ENCODE results near the gene FTSJ1.
A peak's percentile ranks its signal among the peaks of the same experiment; 100 is the strongest.
"Not testable (repeated sequence)": the region's sequence is repeated elsewhere in the genome, so short reads cannot be mapped to it uniquely, and the experiment has no call there.

Gene FTSJ1, protein sequence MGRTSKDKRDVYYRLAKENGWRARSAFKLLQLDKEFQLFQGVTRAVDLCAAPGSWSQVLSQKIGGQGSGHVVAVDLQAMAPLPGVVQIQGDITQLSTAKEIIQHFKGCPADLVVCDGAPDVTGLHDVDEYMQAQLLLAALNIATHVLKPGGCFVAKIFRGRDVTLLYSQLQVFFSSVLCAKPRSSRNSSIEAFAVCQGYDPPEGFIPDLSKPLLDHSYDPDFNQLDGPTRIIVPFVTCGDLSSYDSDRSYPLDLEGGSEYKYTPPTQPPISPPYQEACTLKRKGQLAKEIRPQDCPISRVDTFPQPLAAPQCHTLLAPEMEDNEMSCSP

DNA sequence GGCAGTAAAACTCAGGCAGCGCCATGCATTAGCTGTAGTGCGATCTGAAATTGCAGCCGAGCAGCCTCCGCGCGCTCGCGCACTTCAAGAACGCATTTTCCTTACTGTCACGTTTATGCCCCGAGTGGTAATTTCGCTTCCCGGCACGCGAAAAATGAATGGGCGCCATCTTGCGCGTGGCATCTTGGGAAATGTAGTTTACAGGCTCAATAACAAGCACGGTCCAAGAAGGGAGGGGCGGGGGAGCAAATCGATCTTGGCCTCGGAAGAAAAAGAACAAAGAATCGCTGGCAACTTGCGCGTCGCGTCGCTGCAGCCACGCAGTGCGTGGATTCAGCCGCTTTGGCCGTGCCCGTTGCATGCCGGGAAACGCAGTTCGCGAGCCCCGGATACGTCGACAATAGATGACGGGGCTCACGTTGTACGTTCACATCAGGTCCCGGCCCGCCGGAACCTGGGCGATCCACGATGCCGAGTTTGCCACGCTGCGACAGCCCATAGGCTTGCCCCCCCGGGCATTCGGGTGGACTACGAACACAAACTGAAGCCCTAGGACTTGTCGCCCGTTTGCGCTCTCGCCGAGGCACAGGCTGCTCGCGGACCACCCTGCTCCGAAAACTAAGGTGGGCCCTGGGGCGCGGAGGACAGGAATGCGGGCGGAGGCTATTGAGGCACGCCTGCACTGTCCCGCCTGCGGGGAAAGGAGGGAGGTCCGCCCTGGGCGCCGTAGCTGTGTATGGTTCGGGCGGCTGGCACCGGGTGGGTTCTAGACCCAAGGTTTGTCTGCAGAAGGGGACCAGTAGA, at the start of gene FTSJ1:
FTSJ1 (plus strand) TSS at position 426 of the 804 bp plus-strand sequence. CDS start 1,849 bp downstream, outside the sequence.
- Histone ChIP-seq H3K4me1 (ENCODE audit: control insufficient read depth, insufficient read depth, low read length) (peaks cover 4% of the 10 kb centered on the region), H3K9me3 (ENCODE audit: control insufficient read depth, insufficient read depth, low read length) (no peaks in the 10 kb centered on the region), H3K4me3 (ENCODE audit: low read depth, low read length) (peak within 1 kb of the TSS; percentile 82), H3K27me3 (ENCODE audit: control insufficient read depth, insufficient read depth, low read length) (no peaks in the 10 kb centered on the region), H3K9ac (ENCODE audit: low read depth, low read length) (peak within 1 kb of the TSS; percentile 76), H3K36me3 (ENCODE audit: control insufficient read depth, insufficient read depth, low read length) (peaks cover 4% of the 10 kb centered on the region)

DNA sequence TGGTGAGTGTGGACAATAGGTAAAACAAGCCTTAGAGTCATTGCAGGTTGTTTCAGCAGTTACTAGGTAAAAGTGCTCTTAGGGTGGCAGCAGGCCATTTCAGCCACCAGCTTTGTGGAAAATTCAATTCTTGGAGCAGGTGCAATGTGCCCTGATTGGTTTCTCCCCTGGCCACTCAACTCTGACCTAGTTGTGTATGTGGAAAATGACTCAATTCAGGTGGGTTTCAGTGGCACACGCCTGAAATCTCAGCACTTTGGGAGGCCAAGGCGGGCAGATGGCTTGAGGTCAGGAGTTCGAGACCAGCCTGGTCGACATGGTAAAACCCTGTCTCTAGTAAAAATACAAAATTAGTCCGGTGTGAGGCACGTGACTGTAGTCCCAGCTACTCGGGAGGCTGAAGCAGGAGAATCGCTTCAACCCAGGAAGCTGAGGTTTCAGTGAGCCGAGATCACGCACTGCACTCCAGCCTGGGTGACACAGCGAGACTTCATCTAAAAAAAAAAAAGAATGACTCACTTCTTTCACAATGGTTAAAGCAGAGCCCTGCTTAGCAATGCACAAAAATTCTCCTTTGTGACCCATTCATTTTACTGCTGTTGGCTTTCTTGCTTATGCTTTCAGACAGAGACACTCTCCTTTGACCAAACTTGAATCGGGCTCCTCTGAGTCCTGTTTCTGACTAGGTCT, 48.8 kb upstream of the FTSJ1 start:
- H3K9ac ChIP-seq (ENCODE audit: low read depth, low read length); H3K9me3 ChIP-seq (ENCODE audit: control insufficient read depth, insufficient read depth, low read length); H3K27me3 ChIP-seq (ENCODE audit: control insufficient read depth, insufficient read depth, low read length); H3K4me3 ChIP-seq (ENCODE audit: low read depth, low read length); H3K36me3 ChIP-seq (ENCODE audit: control insufficient read depth, insufficient read depth, low read length); H3K4me1 ChIP-seq (ENCODE audit: control insufficient read depth, insufficient read depth, low read length): not testable (repeated sequence)

DNA sequence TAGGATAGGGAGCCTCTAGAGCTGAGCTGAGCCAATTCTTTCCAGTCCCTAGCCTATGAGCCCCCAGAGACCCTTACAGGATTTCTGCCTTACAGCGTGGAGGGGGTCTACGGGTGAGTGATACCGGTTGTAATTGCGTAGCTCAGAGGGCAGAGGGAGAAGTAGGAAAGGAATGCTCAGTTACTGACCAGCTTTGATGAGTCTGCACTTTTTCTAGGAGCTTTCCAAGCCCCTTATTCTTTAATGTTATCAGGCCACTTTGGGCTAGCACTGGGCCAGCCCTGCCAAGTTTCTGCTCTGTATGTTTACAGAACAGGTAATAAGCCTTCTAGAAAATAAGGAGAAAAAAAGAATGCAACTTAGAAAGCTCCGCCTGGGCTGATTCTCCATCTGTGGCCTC, 46.4 kb upstream of the FTSJ1 start:
- H3K4me3 ChIP-seq (ENCODE audit: low read depth, low read length); H3K9me3 ChIP-seq (ENCODE audit: control insufficient read depth, insufficient read depth, low read length); H3K4me1 ChIP-seq (ENCODE audit: control insufficient read depth, insufficient read depth, low read length); H3K36me3 ChIP-seq (ENCODE audit: control insufficient read depth, insufficient read depth, low read length); H3K27me3 ChIP-seq (ENCODE audit: control insufficient read depth, insufficient read depth, low read length); H3K9ac ChIP-seq (ENCODE audit: low read depth, low read length): not testable (repeated sequence)

DNA sequence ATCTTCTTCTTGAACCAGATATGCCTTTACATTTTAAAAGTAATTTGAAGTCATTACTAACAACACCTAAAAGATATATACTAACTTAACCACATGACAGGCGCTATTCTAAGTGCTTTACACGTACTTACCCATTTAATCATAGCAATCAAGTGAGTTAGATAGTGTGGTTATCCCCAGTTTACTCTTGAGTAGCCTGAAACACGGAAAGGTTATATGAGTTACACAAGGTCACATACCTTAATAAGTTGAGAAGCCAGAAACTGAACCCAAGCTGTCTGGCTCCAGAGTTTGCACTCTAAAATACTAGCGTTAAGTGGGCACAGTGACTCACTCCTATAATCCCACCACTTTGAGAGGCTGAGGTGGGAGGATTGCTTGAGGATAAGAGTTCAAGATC, 45.8 kb upstream of the FTSJ1 start:
- H3K9ac ChIP-seq (ENCODE audit: low read depth, low read length); H3K4me1 ChIP-seq (ENCODE audit: control insufficient read depth, insufficient read depth, low read length); H3K36me3 ChIP-seq (ENCODE audit: control insufficient read depth, insufficient read depth, low read length): not testable (repeated sequence)

DNA sequence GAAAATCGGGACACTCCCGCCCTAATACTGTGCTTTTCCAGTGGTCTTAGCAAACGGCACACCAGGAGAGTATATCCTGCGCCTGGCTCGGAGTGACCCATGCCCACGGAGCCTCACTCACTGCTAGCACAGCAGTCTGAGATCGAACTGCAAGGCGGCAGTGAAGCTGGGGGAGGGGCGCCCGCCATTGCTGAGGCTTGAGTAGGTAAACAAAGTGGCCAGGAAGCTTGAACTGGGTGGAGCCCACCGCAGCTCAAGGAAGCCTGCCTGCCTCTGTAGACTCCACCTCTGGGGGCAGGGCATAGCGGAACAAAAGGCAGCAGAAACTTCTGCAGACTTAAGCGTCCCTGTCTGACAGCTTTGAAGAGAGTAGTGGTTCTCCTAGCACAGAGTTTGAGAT, 42.3 kb upstream of the FTSJ1 start:
- H3K9me3 ChIP-seq (ENCODE audit: control insufficient read depth, insufficient read depth, low read length); H3K36me3 ChIP-seq (ENCODE audit: control insufficient read depth, insufficient read depth, low read length); H3K4me3 ChIP-seq (ENCODE audit: low read depth, low read length); H3K9ac ChIP-seq (ENCODE audit: low read depth, low read length); H3K27me3 ChIP-seq (ENCODE audit: control insufficient read depth, insufficient read depth, low read length); H3K4me1 ChIP-seq (ENCODE audit: control insufficient read depth, insufficient read depth, low read length): not testable (repeated sequence)

More for the DNA sequence above, 45.8 kb upstream of the FTSJ1 start:
- not testable (repeated sequence) for H3K4me3 ChIP-seq (ENCODE audit: low read depth, low read length); H3K27me3 ChIP-seq (ENCODE audit: control insufficient read depth, insufficient read depth, low read length); H3K9me3 ChIP-seq (ENCODE audit: control insufficient read depth, insufficient read depth, low read length)

DNA sequence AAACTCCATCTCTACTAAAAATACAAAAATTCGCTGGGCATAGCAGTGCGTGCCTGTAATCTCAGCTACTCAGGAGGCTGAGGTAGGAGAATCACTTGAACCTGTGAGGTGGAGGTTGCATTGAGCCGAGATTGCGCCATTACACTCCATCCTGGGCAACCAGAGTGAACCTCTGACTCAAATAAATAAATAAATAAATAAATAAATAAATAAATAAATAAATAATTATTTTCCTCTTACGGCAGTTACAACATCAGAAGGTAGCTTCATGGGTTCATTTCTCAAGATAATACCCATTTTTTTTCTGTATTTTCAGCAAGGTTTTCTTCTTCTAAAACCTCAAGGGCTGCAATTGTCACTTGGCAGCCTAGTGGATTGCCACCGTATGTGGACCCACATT, 28.8 kb upstream of the FTSJ1 start:
- not testable (repeated sequence) for H3K9ac ChIP-seq (ENCODE audit: low read depth, low read length); H3K4me1 ChIP-seq (ENCODE audit: control insufficient read depth, insufficient read depth, low read length); H3K27me3 ChIP-seq (ENCODE audit: control insufficient read depth, insufficient read depth, low read length); H3K36me3 ChIP-seq (ENCODE audit: control insufficient read depth, insufficient read depth, low read length); H3K9me3 ChIP-seq (ENCODE audit: control insufficient read depth, insufficient read depth, low read length); H3K4me3 ChIP-seq (ENCODE audit: low read depth, low read length)

DNA sequence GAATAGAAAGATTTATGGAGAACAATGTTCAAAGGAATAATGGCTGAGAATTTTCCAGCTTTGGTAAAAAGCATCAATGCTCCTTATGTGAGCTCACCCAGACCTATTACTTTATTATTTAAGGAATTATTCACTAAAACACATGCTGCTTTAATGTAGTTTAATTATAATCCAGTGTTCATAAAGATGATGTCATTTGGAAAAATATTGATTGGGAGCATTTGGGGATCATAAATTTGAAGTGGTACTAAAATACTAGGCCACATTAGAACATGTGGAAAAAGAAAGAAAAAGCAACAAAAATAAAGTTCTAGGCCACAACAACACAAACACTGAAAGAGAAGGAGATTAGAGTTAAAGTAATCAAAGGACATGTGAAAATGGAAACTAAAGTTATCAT, 25.9 kb upstream of the FTSJ1 start:
- Histone ChIP-seq H3K9me3 (ENCODE audit: control insufficient read depth, insufficient read depth, low read length) (no peaks in the 10 kb centered on the region), H3K36me3 (ENCODE audit: control insufficient read depth, insufficient read depth, low read length) (no peaks in the 10 kb centered on the region), H3K9ac (ENCODE audit: low read depth, low read length) (no peak overlapping the region), H3K4me3 (ENCODE audit: low read depth, low read length) (no peak overlapping the region), H3K27me3 (ENCODE audit: control insufficient read depth, insufficient read depth, low read length) (no peaks in the 10 kb centered on the region), H3K4me1 (ENCODE audit: control insufficient read depth, insufficient read depth, low read length) (no peaks in the 10 kb centered on the region)

DNA sequence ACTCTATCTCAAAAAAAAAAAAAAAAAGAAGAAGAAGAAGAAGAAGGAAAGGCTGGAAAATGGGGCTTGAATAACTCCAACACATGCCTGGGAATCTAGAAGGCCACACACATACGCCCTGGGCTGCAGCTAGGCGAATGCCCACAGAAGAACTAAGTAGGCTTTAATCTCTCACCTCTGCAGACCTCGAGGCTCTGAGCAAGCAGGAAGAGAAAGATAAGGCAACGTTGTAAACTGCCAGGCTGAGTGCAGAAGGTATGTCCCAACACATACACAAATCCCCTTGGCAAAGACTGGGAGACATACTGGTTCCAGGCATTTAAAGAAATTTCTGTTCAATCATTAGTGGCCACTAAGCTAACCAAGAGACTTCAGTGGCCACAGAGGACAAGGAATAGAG, 24.3 kb upstream of the FTSJ1 start:
- Histone ChIP-seq H3K9ac (ENCODE audit: low read depth, low read length) (no peak overlapping the region), H3K36me3 (ENCODE audit: control insufficient read depth, insufficient read depth, low read length) (no peaks in the 10 kb centered on the region), H3K4me3 (ENCODE audit: low read depth, low read length) (no peak overlapping the region), H3K4me1 (ENCODE audit: control insufficient read depth, insufficient read depth, low read length) (no peaks in the 10 kb centered on the region), H3K27me3 (ENCODE audit: control insufficient read depth, insufficient read depth, low read length) (no peaks in the 10 kb centered on the region), H3K9me3 (ENCODE audit: control insufficient read depth, insufficient read depth, low read length) (no peaks in the 10 kb centered on the region)

DNA sequence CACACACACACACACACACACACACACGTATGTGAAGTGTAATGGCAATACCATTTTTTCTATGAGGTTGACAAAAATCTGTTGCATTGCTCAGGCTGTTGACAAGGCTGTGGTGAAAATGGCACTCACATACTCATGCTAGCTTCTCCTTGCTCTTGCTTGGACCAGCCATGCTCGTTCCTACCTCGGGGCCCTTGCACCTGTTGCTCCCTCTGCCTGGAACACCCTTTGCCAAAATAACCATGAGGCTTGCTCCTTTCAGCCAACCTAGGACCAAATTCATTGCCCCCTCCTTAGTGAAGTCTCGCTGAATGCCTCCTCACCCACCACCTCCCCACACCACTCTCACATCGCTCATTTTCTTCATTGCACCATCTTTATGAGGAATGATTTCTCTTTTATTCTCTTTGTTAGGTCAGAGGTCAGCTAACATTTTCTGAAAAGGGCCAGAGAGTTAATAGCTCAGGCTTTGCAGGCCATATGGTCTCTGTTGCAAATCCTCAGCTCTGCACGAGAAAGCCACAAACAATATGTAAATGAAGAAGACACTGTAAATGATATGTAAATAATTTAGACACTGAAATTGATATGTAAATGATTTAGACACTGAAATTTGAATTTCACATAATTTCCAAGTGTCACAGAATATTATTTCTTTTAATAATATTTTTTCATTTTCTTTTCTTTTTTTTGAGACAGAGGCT, 19.2 kb upstream of the FTSJ1 start:
- Histone ChIP-seq H3K27me3 (ENCODE audit: control insufficient read depth, insufficient read depth, low read length) (no peaks in the 10 kb centered on the region), H3K4me3 (ENCODE audit: low read depth, low read length) (no peak overlapping the region), H3K9ac (ENCODE audit: low read depth, low read length) (no peak overlapping the region), H3K36me3 (ENCODE audit: control insufficient read depth, insufficient read depth, low read length) (peaks cover 10% of the 10 kb centered on the region), H3K4me1 (ENCODE audit: control insufficient read depth, insufficient read depth, low read length) (no peaks in the 10 kb centered on the region), H3K9me3 (ENCODE audit: control insufficient read depth, insufficient read depth, low read length) (no peaks in the 10 kb centered on the region)

DNA sequence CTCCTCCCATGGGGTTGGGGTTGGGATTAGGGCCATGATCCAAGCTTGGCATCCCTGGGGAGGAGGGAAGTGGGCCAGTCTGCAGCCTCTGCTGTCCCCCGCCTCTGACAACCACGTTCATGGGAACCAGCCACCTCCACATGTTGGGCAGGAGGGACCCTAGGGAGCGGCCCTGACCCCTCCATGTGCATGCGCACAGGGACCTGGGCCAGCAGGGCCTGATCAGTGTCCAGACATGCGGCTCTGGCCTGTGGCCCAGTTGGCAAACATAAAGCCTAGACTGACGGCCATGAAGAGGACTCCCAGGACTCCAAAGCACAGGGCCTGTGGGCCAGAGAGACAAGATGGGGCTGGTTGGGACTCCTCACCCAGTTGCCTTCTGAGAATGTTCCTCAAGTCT, 17.3 kb upstream of the FTSJ1 start:
- no peaks in the 10 kb centered on the region for H3K27me3 ChIP-seq (ENCODE audit: control insufficient read depth, insufficient read depth, low read length)
- H3K36me3 ChIP-seq (ENCODE audit: control insufficient read depth, insufficient read depth, low read length), result peaks cover 10% of the 10 kb centered on the region
- H3K9me3 ChIP-seq (ENCODE audit: control insufficient read depth, insufficient read depth, low read length), result no peaks in the 10 kb centered on the region
- H3K4me3 ChIP-seq (ENCODE audit: low read depth, low read length), result no peak overlapping the region
- no peaks in the 10 kb centered on the region for H3K4me1 ChIP-seq (ENCODE audit: control insufficient read depth, insufficient read depth, low read length)
- no peak overlapping the region for H3K9ac ChIP-seq (ENCODE audit: low read depth, low read length)

DNA sequence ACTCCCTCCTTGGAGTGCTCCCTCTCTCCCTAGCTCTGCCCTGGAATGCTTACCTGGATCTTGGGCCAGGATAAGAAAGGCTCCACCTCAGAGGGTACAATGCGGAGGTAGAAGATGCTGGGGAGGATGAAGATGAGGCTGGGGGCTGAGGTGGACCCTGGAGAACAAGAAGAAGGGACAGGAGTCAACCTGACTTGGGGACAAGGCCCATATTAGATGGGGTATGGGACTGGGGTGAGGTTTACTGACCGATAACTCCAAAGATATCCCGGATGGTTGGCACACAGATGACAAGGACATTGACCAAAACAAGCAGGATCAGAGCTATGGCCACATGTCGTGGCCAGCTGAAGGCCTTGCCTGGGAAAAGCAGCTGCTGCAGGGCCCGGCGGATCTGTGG, 16.5 kb upstream of the FTSJ1 start:
- no peak overlapping the region for H3K9ac ChIP-seq (ENCODE audit: low read depth, low read length)
- peaks cover 10% of the 10 kb centered on the region for H3K36me3 ChIP-seq (ENCODE audit: control insufficient read depth, insufficient read depth, low read length)
- H3K4me3 ChIP-seq (ENCODE audit: low read depth, low read length), result no peak overlapping the region
- no peaks in the 10 kb centered on the region for H3K4me1 ChIP-seq (ENCODE audit: control insufficient read depth, insufficient read depth, low read length)
- H3K27me3 ChIP-seq (ENCODE audit: control insufficient read depth, insufficient read depth, low read length), result no peaks in the 10 kb centered on the region
- no peaks in the 10 kb centered on the region for H3K9me3 ChIP-seq (ENCODE audit: control insufficient read depth, insufficient read depth, low read length)

All from iPS-15b (cell line).